NCI-H2107 treated with DMSO at 0.1 percent for 48 hours (cell line): ENCODE data around the gene ARHGAP26.
"Not testable (repeated sequence)": the region's sequence is repeated elsewhere in the genome, so short reads cannot be mapped to it uniquely, and the experiment has no call there.

Experiments
- DNase-seq: peaks from one replicate; lab custom pipeline; 2025; ENCODE audit not compliant: unreplicated experiment; lab: John Stamatoyannopoulos, UW

Gene ARHGAP26

DNA sequence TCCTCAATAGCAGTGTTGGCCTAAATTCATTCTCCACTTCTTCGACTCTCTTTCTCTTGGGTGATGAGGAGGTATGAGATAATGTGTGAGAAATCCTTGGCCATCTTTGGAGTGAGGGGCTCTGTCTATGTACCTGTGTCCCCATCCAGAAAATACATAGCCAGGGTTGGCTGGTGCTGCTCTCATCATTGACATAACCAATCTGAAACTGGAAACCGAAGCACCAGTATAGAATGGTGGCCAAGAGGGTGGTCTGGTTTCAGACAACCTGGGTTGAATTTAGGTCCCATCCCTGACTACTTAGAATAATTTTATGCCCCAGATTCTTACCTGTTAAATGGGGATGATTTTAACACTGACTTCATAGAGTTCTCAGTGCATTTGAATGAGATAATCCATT lies 208.1 kb downstream of the ARHGAP26 start:
- DNase-seq, result no peak

DNA sequence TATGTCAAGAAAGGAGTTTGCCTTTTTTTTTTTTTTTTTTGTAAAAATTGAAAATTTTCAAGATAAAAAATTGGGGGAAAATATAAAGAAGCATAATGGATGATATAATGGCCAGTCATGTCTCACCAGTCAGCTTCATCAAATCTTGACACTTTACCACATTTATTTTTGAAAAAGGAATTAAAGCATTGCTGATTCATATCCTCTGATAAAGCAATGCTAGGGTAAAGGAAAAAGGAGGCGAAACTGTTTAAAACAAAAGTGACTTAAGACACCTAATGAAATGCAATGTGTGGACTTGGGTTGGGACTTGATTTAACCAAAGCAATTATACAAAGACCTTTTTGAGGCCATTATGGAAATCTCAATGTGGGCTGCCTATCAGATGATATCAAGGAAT lies 208.5 kb downstream of the ARHGAP26 start:
- DNase-seq, result no peak

DNA sequence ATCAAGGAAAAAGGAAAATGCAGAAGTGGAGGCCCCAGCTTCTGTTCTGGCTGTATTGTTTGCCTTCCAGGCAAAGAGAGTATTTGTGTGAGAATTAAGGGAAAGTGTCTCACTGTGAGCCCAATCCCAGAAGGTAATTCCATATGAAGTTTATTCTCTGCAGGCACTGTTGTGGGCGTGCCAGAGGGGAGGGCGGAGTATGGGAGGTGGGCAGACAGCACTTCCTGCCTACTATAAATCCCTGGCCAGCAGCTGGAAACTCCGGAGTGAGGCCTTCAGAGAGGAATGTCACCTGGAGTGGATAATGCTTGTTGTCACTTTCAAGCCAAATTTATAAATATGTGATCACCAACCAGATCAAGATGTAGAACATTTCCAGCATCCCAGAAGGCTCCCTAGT lies 209.5 kb downstream of the ARHGAP26 start:
- DNase-seq, result no peak

DNA sequence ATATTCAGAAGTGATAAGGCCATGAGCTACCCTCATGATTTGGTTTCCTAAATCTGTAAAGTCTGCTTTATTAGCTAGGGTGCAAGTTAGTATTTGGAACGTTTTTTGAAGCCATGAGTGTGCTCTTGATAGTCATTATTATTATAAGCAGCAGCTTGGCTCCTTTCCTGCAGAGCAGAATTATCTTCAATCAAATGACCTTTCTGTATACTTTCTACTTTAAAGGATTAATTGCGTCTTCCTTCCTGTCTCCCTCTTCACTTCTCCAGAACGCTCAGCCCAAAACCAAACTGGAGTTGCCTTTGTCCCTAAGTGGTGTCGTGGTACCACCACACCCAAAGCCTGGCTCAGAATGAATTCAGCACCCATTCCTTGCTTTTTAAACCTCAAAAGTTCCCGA lies 211.3 kb downstream of the ARHGAP26 start:
- no peak for DNase-seq

DNA sequence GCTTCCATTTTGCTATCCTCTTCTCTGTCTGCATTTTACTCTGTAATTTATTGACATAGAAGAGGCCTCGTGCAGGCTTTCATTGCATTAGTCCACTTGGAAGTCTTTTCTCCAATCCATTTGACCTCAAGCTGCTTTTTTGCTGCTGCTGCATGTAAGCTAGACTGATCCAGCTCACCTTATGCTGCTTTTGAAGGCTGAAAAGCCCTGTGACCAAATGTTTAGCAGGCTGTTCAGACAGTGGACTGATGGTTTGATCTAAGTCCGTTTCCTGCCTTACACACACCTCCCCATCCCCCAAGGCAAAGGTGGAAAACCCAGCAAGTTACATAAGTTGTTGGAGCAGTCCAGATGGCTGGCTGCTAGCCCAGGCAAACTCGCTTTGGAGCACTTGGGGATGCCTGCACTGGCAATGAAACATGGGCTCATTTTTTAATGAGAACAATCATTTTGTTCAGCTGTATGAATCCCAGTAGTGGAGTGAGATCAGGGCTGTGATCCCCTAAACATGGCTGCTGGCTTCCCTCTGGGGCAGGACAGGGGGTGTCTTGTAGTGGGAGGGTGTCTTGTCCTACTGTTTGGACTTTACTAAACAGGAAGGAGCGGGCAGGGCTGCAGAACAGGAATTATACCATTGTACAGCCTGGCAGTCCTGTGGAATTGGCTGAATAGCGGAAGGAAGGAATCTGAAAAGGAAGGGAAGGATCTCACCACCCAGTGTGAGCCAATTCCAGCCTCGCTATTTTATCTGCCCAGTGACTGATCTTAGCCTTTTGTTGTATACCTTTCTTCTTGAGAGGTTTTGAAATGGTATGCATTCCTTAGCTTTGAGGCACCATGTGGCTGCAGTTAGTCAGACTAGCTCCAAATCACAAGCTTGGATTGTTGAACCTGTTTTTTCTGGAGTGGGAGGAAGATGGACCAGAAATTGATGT lies 212.0 kb downstream of the ARHGAP26 start:
- no peak for DNase-seq

DNA sequence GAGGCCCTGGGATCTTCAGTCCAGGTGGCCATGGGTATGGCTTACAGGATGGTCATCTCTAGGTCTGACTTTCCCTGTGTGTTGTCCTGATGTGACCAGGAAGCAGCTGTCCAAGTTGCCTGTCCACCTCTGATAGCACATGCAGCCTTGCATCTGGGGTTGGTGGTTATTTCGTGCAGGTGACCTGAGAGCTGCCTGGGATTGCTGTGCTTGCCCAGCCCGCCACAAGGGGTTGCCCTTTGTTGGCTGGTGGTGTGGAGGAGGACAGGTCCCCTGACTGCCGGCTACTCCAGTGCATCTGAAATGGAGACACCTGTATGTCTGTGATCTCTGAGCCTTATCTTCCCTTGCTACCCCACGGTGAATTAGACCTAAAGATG lies 212.6 kb downstream of the ARHGAP26 start:
- no peak for DNase-seq

DNA sequence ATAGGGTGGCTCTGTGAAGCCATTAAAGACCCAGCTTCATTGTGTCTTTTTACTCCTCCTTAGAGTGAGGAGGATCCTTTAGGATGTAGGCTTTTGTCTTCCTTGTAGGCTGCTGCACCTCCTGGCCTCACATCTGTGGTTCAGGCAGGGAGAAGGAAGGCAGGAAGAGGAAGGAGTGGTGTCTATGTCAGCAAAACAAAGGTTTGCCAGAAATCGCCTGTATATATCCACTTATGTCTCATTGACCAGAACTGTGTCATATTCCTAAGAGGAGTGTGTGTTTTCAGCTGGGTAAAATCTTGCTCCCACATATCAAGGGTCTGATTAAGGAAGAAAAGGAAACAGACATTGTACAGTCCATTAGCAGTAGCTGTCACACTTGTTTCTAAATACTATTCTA lies 213.8 kb downstream of the ARHGAP26 start:
- no peak for DNase-seq

DNA sequence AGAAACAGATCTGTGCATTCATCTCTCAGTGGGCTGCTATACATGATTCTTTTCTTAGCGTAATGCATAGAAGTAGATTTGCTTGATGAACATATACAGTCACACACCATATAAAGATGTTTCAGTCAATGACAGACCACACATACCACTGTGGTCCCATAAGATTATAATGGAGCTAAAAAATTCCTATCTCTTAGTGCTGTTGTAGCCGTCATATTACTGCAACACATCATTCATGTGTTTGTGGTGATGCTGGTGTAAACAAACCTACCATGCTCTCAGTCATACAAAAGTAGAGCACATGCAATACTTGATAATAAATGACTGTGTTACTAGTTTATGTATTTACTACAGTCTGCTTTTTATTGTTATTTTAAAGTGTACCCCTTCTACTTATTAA lies 214.3 kb downstream of the ARHGAP26 start:
- DNase-seq, result no peak

DNA sequence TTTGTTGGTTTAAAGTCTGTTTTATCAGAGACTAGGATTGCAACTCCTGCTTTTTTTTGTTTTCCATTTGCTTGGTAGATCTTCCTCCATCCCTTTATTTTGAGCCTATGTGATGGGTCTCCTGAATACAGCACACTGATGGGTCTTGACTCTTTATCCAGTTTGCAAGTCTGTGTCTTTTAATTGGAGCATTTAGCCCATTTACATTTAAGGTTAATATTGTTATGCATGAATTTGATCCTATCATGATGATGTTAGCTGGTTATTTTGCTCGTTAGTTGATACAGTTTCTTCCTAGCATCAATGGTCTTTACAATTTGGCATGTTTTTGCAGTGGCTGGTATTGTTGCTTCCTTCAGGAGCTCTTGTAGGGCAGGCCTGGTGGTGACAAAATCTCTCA lies 219.1 kb downstream of the ARHGAP26 start:
- DNase-seq, result not testable (repeated sequence)

DNA sequence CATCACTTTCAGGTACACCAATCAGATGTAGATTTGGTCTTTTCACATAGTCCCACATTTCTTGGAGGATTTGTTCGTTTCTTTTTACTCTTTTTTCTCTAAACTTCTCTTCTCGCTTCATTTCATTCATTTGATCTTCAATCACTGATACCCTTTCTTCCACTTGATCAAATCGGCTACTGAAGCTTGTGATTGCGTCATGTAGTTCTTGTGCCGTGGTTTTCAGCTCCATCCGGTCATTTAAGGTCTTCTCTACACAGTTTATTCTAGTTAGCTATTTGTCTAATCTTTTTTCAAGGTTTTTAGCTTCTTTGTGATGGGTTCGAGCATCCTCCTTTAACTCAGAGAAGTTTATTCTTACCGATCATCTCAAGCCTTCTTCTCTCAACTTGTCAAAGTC lies 219.9 kb downstream of the ARHGAP26 start:
- DNase-seq, result not testable (repeated sequence)

DNA sequence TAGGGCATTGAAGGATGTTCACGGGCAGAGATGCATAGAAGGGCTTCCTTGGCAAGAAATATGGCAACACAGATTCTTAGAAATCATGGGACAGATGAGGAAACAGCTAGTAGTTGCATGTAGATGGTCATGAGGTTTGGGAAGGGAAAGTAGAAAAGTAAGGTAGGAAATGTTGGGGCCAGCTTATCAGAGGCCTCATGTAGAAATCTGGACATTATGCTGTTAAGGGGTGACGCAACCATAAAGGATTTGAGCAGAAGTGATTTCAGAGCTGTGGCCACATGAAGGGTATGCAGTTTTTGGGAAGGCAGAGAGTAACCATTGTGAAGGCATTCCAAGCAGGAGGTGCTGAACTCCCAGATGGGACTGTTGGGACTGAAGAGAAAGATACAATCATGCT lies 224.0 kb downstream of the ARHGAP26 start:
- DNase-seq, result no peak

DNA sequence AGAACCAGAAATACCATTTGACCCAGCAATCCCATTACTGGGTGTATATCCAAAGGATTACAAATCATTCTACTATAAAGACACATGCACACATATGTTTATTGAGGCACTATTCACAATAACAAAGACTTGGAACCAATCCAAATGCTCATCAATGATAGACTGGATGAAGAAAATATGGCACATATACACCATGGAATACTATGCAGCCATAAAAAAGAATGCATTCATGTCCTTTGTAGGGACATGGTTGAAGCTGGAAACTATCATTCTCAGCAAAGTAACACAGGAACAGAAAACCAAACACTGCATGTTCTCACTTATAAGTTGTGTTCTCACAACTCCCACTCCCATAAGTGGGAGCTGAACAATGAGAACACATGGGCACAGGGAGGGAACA lies 225.4 kb downstream of the ARHGAP26 start:
- DNase-seq, result not testable (repeated sequence)

DNA sequence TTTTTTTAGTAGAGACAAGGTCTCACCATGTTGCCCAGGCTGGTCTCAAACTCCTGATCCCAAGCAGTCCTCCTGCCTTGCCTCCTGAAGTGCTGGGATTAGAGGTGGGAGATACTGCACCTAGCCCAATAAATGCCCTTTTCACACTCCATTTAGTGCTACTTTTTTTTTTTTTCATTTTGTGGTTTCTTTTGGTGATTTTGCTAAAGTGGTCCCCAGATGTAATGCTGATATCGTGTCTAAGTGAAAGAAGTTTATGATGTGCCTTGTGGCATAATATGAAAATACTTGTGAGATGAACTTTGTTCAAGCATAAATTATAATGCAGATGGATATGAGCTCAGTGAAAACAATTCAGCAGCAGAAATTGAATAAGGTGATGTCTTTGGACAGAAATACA lies 227.4 kb downstream of the ARHGAP26 start:
- DNase-seq, result no peak

DNA sequence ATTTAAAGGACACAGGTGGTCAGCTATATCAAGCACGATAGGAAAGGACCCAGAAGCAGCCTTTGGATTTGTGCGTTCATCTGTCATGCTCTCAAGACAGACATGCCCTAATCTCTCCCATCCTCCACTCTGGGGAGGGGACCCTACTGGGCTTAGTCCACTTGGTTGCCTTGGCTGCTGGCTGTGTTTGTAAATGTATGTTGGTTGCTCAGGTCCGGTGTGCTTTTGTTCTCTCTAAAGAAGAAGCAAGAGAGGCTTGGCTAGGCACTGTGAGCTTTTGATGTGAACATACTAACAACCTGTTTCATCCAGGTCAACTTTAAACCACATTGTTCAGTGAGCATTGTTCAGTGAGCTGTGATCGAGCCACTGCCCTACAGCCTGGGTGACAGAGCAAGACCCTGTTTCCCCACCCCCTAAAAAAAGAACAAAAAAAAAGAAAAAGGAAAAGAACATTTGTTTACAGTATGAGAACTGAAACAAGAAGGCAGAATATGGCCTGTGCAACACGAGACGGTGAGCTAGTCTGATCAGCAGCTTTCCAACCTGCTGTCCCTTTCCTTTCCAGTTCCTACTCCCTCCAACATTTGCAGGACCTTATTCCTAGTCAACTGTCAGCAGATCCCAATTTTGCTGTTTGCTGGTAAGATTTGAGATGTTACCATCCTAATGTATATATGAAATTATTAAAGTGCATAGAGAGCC lies 228.3 kb downstream of the ARHGAP26 start:
- no peak for DNase-seq

DNA sequence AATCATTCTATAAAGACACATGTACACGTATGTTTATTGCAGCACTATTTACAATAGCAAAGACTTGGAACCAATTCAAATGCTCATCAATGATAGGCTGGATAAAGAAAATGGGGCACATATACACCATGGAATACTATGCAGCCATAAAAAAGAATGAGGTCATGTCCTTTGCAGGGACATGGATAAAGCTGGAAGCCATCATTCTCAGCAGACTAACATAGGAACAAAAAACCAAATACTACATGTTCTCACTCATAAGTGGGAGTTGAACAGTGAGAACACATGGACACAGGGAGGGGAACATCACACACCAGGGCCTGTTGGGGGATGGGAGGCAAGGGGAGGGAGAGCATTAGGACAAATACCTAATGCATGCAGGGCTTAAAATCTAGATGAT lies 230.4 kb downstream of the ARHGAP26 start:
- not testable (repeated sequence) for DNase-seq

DNA sequence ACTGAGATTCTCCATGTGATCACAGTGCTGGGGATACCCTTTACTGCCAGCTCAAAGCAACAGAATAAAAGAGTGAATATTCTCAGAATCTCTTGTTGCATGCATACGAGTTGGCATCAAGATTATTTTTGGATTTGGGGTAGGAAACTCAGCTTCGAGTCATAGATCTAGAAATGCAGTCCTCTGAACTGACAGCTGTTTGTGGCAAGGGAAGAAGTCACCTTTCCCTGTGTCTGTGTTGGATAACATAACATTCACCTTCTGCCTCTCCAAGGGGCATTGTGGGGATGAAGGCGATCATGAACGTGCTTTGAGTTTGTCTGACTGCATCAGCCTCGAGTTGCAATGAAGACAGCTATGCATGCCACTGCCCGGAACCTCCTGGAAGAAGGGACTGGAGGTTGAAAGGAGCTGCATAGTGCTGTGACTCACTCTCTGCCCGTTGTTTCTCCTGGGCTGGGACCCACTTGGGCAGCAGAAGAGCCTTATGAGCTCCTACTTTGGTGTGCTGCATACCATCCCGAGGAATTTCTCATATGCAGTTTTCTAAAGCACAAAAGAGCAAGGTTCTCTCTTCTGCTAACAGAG lies 231.7 kb downstream of the ARHGAP26 start:
- DNase-seq, result no peak

DNA sequence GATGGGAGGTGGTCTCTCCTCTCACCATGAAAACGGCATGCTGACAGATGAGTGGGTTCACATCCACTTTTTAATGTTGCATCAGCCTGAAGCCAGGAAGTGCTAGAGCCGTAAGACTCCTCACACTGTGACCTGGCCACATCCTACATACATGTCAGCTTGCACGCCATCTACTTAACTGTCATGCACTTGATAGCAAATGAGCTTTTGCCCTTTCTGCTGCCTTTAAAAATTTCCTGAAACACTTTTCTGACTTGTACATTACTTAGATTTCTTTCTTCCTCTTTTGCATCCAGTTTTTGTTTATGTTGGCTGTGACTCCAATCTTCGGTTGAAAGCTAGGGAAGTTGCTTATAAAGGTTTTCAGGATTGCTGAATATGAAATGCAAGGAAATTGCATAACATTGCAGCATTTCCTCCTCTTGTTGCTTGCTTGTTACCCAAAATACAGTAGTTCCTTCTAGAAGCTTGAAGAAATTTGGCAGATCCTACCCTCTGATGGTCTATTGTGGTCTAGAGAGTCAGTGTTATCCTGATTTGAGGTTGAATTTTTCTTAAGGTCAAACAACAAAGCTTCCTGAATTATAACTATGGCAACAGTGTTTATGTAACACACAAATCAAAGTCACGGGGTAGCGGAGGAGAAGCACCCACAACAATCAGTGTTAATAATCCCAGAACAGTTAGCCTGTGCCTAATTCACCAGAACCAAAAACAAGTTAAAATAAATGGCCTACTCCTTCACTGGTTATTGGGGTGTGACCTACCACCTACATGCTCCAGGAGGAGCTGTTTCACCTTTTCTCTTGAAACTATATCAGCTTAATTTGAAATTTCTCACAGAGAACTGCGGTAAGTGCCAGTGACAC lies 232.5 kb downstream of the ARHGAP26 start:
- no peak for DNase-seq

DNA sequence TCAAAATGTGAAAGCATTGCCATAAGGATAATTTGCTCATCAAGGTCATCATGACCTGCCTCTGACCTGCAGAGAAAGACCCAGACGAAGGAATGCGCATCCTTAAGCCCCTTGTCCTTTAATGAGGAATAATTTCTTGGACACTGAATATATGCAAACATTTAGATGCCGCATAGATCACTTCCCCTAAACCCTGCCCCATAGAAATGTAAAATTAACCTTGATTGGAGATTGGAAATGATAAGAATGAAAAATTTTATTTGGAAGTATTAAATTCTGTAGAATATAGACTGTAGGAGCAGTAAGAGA lies 233.1 kb downstream of the ARHGAP26 start:
- DNase-seq, result no peak

DNA sequence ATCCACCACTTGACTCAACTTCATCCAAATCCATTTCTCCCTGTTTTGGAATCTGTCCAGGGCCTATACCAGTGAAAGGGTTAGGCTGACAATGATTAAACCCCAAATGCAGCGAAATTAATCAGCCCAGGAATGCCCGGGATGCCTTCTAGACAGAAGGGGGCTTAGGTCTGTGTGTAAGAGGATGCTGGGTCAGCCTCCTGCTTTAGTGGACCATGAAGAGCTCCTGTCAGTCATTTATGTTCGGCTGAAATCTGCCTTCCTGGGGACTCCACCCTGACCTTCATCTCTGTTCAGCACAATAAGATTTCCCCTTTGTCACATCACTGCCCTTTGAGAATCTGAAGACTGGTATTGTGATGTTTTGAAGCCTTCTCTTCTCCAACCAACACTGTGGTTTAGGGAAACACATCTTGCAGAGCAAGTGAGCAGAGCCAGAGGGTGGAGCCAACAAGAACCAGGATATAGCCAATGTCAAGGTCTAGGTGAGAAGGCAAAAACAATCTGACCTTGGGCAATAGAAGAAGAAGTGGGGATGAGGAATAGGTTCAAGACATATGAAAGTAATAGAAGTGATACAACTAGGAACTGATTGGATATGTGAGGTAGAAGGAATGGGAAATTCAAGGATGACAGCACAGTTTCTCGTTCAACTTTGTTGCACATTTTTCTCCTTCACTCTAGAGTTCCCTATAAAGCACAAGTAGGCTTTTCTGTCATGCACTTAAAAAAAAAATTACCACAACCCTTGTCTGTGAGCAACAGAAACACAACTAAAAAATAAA lies 234.4 kb downstream of the ARHGAP26 start:
- DNase-seq, result no peak

DNA sequence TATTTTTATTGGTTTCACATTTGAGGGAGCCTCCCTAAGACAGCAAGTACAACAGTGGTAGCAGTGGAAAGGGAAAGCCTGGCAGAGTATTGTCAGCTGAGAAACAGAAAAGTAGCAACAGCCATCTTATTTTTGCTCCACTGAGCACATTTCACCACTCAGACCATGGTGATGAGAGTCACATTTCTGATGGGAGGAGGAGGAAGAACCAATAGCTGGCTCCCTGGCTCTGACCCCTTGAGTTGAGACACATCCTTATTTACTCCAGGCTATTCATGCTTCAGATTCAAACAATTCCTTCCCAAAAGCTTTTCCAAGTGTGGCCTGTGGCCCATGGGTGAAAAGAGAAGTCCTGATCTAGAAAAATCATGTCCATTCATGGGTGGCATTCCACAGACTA lies 236.3 kb downstream of the ARHGAP26 start:
- no peak for DNase-seq
